GM18505 (cell line): ENCODE data around the gene SPRY4.
A peak's percentile ranks its signal among the peaks of the same experiment; 100 is the strongest.
"Not testable (repeated sequence)": the region's sequence is repeated elsewhere in the genome, so short reads cannot be mapped to it uniquely, and the experiment has no call there.

Experiments used
- ATAC-seq: cut with Tn5 transposase; IDR thresholded peaks from one replicate; pipeline ENCODE4 v1.9.1; 2021; ENCODE audit not compliant: unreplicated experiment
- POLR2A ChIP-seq: IDR thresholded peaks from 4 replicates; pipeline ENCODE4 v1.6.1; 2011; ENCODE audit warnings: borderline replicate concordance; ENCODE audit not compliant: insufficient read depth, insufficient read length; ENCODE audit errors: extremely low read depth

Gene SPRY4

DNA sequence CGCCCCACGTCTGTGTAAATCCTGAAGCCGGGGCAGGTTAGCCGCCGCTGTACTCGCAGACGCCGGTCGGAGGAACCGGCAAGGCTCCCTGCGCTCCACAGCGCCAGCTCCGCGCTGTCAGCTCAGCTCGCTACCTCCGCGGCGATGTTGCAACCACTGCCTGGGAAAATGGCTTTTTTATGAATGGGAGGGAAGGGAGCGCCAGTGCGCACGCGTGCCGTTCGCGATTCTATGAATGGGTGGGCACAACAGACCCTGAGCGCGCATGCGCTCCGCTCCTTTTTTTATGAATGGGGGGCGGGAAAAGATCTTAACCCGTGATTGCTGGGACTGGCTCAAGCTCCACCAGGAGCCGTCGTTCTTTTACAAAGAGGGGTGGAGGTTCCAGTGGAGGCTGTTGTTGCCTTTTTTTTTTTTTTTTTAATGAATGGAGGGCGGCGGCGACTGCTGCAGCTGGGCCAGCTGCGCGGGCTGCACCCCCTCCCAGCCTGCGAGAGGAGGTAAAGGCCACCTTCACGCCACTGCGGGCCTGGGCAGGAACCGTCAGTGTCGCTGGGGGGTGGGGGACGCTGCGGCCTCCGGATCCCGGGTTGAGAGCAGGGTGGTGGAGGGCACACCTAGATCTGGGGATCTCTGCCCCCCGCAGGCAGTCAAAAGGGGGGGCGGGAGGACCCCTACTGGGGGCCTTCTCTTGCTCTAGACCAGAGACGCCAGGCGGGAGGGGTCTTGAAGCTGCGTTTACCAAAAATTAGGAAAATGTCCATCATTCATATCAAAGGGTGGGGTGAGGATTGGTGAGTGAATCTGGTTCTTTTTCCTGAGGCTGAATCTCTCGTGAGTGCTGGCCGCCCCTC, at the start of gene SPRY4:
Gene SPRY4 (minus strand): TSS at position 151 of the 854 bp plus-strand sequence. CDS start 9,913 bp downstream, outside the sequence.
- peak; percentile 53 for TF ChIP-seq POLR2A
- ATAC-seq: peak; percentile 61

DNA sequence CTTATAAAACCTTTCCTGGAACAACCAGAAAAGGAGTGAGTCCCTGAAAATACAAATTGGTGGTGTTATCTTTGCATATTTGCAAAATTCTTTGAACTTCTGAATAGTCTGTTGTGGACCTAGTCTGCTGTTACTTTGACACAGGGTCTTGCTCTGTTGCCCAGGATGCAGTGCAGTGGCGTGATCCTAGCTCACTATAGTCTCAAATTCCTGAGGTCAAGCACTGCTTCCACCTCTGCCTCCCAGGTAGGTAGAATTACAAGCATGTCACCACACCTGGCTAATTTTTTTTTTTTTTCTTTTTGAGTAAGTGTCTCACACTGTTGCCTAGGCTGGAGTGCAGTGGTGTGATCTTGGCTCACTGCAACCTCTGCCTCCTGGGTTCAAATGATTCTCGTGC, 43.7 kb upstream of the SPRY4 start:
- ATAC-seq: no peak
- TF ChIP-seq POLR2A: no peak

GRCh38 chr5:142366007-142366406, 41.2 kb upstream of the SPRY4 start:
- no peak for TF ChIP-seq POLR2A
- no peak for ATAC-seq

GRCh38 chr5:142364251-142365145, 39.7 kb upstream of the SPRY4 start:
- TF ChIP-seq POLR2A: no peak
- peak; percentile 60 for ATAC-seq

- no peak for TF ChIP-seq POLR2A
- no peak for ATAC-seq
Measured at GRCh38 chr5:142363619-142363963, 38.8 kb upstream of the SPRY4 start.

DNA sequence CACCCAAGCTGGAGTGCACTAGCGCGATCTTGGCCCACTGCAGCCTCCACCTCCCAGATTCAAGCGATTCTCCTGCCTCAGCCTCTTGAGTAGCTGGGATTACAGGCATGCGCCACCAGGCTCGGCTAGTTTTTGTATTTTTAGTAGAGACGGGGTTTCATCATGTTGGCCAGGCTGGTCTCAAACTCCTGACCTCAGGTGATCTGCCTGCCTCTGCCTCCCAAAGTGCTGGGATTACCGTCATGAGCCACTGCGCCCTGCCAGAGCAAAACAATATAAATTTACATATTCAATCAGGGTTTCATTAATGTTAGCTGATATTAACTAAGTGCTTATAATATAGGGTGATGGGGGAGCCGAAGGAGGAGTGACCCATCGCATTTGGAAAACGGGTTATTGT, 37.4 kb upstream of the SPRY4 start:
- ATAC-seq: not testable (repeated sequence)

GRCh38 chr5:142360607-142361120, 35.8 kb upstream of the SPRY4 start:
- no peak for TF ChIP-seq POLR2A
- ATAC-seq: no peak

GRCh38 chr5:142360051-142360498, 35.3 kb upstream of the SPRY4 start:
- no peak for ATAC-seq
- TF ChIP-seq POLR2A: no peak

- no peak for ATAC-seq
- no peak for TF ChIP-seq POLR2A
Measured at GRCh38 chr5:142358648-142359047, 33.8 kb upstream of the SPRY4 start.

DNA sequence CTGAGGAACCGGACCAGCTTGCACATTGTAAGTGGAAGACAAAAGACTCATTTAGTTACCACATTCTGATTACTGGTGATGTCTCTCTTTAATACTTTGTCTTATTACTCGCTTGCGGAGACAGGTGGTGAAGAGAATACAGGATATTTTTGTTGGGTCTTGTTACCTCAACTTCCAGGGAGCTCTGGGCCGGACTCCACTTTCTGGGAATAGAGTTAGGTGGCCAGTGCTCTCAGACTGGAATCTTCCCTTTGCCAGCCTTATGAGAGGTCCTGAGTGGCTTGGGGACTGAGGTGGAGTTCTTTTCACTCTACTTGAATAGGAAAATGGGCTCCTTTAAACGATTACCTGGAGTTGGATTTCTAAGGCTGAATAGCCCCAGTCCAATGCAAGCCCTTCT, 33.3 kb upstream of the SPRY4 start:
- ATAC-seq: no peak
- no peak for TF ChIP-seq POLR2A

GRCh38 chr5:142357469-142358090, 32.8 kb upstream of the SPRY4 start:
- no peak for ATAC-seq

DNA sequence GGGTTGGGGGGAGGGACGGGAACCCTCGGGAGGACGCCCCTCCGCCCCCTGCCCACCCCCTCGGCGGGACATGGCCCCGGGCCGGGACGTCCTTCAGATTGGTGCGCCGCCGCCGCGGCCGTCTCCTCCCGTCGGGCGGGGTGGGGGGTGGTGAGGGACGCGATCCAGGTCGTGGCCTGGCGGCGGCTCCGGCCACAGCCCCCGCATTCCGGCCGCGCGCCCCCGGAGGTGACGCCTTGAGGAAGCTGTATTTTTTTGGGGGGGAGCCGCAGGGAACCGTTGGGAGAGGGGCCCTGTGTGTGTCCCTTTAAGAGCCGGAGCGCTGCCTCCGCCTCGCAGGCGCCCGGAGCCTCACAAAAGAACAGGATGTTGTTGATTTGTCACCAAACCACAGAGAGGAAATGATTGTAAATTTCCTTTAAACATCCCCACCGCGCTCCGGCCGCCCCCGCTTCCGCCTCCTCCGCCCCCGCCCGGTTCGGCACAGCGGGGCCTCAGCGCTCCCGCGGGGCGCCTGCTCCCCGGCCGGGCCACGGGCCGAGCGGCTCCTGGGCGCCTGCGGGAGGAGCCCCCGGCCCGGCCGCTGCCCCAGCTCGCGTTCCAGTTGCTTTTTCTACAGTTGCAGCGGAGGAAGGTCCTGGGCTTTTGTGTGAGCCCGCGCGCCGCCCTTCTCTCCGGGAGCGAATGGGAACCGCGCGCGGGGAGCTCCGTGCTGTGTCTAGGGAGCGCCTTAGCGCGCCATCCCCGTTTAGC, 32.1 kb upstream of the SPRY4 start:
- TF ChIP-seq POLR2A: peak; percentile 42
- peak; percentile 91 for ATAC-seq

More at GRCh38 chr5:142357469-142358090, 32.8 kb upstream of the SPRY4 start:
- no peak for TF ChIP-seq POLR2A
